H1 (cell line): ENCODE data around the gene HSPA1L.

Experiments
- ATF3 ChIP-seq: IDR thresholded peaks from 2 replicates; pipeline ENCODE4 v1.6.1; 2011; ENCODE audit warnings: low read depth, mild to moderate bottlenecking, low read length; ENCODE audit not compliant: insufficient read depth
- CREB1 ChIP-seq: IDR thresholded peaks from 2 replicates; pipeline ENCODE4 v1.6.1; 2012; ENCODE audit warnings: inconsistent platforms
- CTCF ChIP-seq, 3 experiments: IDR thresholded peaks; 1 replicate in 2 of 3; 2 replicates in 1 of 3; pipeline versions ENCODE4 v1.5.1 to v1.6.1; 2011; ENCODE audit warnings: low read length in 3 of 3, mild to moderate bottlenecking in 3 of 3, inconsistent platforms in 2 of 3, low read depth in 1 of 3, moderate library complexity in 1 of 3; ENCODE audit not compliant: insufficient read depth in 1 of 3; ENCODE audit errors: control extremely low read depth in 1 of 3
- EGR1 ChIP-seq: IDR thresholded peaks from 2 replicates; pipeline ENCODE4 v1.6.1; 2011; ENCODE audit warnings: low read depth, low read length, borderline replicate concordance
- GTF2F1 ChIP-seq: IDR thresholded peaks from 2 replicates; pipeline ENCODE4 v1.6.1; 2012; ENCODE audit warnings: low read depth, low read length, improper control_type of control experiment, borderline replicate concordance
- JUN ChIP-seq: IDR thresholded peaks from 2 replicates; pipeline ENCODE4 v1.6.1; 2011; ENCODE audit warnings: low read depth, mild to moderate bottlenecking, improper control_type of control experiment, low read length
- MAFK ChIP-seq: IDR thresholded peaks from 2 replicates; pipeline ENCODE4 v1.6.1; 2012; ENCODE audit warnings: low read depth, mild to moderate bottlenecking, improper control_type of control experiment, low read length
- NRF1 ChIP-seq: IDR thresholded peaks from 2 replicates; pipeline ENCODE4 v1.6.1; 2011; ENCODE audit warnings: mild to moderate bottlenecking, low read depth, low read length, improper control_type of control experiment
- POLR2A ChIP-seq, 2 experiments: IDR thresholded peaks; 1 replicate in 1 of 2; 2 replicates in 1 of 2; pipeline ENCODE4 v1.6.1; 2011; ENCODE audit warnings: low read depth in 2 of 2, low read length in 2 of 2, mild to moderate bottlenecking in 2 of 2; ENCODE audit errors: control extremely low read depth in 1 of 2
- POLR2AphosphoS5 ChIP-seq: IDR thresholded peaks from 2 replicates; pipeline ENCODE4 v1.6.1; 2011; ENCODE audit warnings: low read depth, low read length
- RAD21 ChIP-seq, 2 experiments: IDR thresholded peaks in 1 of 2; conservative IDR thresholded peaks in 1 of 2; 2 replicates each; pipeline ENCODE4 v1.6.1; 2011; ENCODE audit warnings: low read depth in 2 of 2, low read length in 2 of 2, improper control_type of control experiment in 1 of 2, inconsistent platforms in 1 of 2, mild to moderate bottlenecking in 1 of 2, moderate library complexity in 1 of 2
- TAF1 ChIP-seq: IDR thresholded peaks from 2 replicates; pipeline ENCODE4 v1.6.1; 2011; ENCODE audit warnings: mild to moderate bottlenecking, low read depth, low read length
- TBP ChIP-seq: IDR thresholded peaks from 2 replicates; pipeline ENCODE4 v1.6.1; 2011; ENCODE audit warnings: low read depth, low read length, improper control_type of control experiment
- TEAD4 ChIP-seq: IDR thresholded peaks from 2 replicates; pipeline ENCODE4 v1.6.1; 2012; ENCODE audit warnings: low read depth, low read length, inconsistent platforms, mixed read lengths

- TF ChIP-seq CTCF (IDR thresholded peaks at IDR 0.05; ENCODE audit: control extremely low read depth in 1 of 3, insufficient read depth in 1 of 3, low read depth in 1 of 3, low read length in 3 of 3) (no peak), MAFK (no peak), ATF3 (no peak), JUN (no peak), TEAD4 (no peak), CREB1 (no peak), NRF1 (no peak), POLR2A (IDR thresholded peaks at IDR 0.05; ENCODE audit: control extremely low read depth in 1 of 2, low read depth in 2 of 2, low read length in 2 of 2) (no peak), TAF1 (no peak), RAD21 (IDR thresholded peaks at IDR 0.05 in 1 of 2, conservative IDR thresholded peaks at IDR 0.05 in 1 of 2; ENCODE audit: low read depth in 2 of 2, low read length in 2 of 2) (no peak), POLR2AphosphoS5 (no peak; the same call in 1 of the 2 replicates), TBP (no peak), GTF2F1 (no peak), EGR1 (no peak)
Observed at GRCh38 chr6:31836047-31836473, 21.0 kb upstream of the HSPA1L start.
